Activated gamma-delta T cell treated with Interleukin-2 at 50 U/mL for 16 hours (primary cell): ENCODE data around the gene UVSSA.

Experiments used
- DNase-seq: peaks from one replicate; pipeline ENCODE4 v3.0.0-alpha.2; 2020

UVSSA gene

DNA sequence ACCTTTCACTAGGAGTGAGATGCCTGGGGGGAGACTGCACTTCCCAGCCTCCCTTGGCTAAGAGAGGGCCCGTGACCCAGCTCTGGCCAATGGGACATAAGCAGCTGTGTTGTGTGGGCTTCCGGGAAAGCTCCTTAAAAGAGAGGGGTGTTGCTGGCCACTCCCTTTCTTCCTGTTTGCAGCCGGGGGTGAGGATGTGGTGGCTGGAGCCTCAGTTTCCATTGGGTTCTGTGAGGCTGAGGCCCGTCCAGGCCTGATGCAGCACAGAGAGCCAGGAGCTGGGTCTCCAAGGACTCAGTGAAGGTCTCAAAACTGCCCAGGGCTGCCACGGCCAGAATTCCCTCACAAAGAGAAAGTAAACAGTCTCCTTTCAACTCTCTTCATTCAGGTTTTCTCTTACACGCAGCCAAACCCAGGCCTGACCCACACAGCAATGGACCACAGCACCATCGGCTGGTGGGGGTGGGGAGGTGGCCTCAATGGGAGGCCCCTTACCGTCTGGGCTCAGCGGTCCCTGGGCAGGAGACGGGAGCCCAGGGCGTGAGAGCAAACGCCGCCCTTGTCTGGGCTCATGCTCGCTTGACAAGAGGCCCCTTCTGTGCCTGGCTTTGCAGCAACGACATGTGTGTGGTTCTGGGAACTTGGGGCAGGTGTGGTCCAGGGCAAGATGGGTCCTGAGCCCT lies 52.6 kb downstream of the UVSSA start:
- no peak for DNase-seq

DNA sequence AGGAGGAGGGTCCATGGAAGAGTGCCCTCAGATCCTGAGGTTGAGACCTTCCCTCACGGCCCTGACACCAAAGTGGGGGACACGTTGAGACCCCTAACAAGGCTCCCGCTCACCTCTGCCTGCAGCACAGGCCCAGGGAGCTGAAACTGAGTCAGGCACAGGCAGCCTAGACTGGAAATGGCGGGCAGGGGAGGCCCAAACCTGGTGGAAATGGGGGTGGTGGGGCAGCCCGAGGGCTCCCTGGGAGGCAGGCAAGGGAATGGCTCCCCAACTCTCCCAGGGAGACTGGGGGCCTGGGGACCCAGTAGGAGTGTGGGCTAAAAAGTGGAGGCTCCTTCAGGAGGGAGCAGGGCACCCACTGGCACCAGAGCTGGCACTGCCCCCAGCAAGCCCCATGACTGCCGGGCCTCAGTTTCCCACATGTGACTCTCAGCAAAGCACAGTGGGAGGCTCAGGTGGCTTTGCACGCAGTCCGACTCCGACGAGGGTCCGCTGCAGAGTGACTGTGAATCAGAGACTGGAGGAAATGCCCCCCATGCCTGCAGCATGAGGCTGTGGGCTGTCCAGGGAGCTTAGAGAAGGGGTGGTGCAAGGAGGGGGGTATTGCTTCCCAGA lies 53.3 kb downstream of the UVSSA start:
- peak; percentile 2 for DNase-seq

DNA sequence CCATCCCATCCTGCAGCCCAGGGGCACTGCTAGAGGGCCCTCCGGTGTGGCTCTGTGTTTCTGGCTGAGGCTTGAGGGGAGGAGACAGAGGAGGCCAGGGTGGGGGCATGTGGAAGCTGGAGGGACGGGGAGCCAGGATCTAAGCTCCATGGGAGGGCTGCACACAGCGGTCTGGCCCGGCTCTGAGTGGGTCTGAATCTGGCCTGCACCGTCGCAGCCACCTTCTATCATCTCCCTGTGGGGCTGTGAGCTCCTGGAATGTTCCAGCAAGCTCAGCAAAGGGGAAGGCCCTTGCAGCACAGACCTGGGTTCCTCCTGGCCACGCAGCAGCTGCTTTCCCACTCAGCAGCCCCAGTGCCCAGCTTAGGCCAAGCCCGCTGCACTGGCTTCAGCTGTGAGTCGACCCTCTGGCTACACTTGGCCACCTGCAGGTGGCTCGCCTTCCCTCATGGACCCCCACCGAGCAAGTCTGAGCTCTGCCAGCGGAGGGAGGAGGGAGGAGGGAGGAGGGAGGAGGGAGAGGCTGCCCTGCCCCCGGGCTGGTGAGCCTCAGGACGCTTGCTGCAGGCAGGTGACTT lies 53.9 kb downstream of the UVSSA start:
- peak; percentile 2 for DNase-seq

DNA sequence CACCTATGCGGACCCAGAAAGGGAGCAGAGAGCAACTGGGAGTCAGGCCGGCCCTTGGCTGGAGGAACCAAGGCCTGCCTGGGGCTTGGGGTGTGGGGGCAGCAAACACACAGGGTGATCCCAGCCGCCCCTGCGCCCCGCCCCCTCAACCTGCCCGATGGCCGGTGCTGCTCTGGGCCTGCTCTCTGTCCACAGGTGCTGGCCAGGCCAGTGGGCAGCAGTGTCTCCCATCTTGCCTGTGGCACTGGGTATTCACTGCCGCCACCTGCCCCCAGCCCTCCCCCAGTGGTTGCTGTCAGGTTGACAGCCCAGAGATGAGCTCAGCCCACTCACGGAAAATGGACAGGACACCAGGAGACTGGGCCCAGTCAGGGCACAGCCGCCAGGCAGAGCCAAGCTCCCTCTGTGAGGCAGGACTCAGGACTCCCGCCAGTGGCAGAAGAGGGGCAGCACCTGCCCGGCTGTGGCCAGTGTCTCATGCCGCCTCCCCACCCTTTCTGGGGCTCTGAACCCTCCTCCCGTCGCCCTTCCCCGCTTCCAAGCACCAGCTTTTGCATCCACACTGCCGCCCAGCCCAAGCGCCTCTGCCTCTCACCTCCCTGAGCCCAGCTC lies 54.5 kb downstream of the UVSSA start:
- DNase-seq, result peak; percentile 2

DNA sequence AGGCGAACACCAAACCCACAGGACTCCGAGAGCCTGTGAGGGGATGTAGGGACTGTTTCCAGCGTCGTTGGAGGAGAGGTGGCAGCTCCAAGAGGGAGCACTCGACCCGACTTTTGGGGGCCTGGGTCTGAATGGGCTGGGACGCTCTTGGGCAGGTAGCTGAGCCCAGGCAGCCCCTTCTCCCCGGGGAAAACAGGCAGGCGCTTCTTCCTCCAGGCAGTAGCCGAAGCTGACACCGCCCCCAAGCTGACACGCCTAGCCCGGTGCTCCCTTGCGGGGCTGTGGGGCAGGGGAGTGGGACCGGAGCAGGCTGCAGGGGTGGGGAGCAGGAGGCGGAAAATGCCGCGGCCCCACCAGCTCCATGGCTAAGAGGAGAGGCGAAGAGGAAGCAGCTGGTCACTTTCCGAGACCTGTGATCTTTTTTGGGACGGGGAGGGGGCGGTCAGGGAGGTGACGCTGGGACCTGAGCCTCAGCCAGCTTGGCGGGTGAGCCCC lies 55.1 kb downstream of the UVSSA start:
- DNase-seq, result peak; percentile 2

DNA sequence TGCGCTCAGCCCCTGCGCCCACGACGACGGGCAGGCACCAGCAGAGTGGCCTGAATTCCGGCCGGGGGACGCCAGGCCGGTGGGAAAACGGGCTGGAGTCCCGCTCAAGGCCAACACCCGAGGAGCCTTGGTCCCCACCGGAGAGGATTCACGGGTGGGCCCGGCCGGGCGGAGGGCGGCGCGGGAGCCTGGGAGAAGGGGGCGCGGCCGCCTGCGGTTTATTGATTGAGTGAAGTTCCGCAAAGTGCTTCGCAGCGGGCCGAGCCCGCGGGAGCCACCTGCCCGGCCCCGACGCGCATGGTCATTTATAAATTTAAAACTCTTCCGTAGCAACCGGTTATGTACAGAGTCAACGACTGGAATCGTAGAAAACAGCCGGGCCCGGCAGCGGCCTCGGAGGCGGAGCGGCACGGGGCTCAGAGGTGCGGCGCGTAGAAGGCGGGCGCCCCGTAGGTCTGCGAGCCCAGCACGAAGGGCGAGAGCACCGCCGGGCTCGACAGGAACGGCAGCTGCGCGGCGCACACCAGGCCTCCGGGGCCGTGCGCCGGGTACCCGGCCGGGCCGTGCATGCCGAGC lies 55.6 kb downstream of the UVSSA start:
- peak; percentile 1 for DNase-seq

DNA sequence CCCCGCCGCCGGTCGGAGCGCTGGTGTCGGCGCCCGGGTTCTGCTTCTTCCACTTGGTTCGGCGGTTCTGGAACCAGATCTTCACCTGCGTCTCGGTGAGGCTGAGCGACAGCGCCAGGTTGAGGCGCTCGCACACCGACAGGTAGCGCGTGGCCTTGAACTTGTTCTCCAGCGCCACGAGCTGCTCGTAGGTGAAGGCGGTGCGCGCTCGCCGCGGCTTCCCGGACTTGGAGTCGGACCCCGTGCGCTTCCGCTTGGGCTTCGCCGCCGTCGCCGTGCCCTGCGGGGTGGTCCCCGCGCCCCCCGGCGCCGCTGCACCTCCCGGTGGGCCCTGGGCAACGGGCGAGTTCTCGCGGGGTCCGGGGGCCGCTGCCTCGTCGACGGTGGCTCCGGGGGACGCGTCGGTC lies 56.2 kb downstream of the UVSSA start:
- no peak for DNase-seq

DNA sequence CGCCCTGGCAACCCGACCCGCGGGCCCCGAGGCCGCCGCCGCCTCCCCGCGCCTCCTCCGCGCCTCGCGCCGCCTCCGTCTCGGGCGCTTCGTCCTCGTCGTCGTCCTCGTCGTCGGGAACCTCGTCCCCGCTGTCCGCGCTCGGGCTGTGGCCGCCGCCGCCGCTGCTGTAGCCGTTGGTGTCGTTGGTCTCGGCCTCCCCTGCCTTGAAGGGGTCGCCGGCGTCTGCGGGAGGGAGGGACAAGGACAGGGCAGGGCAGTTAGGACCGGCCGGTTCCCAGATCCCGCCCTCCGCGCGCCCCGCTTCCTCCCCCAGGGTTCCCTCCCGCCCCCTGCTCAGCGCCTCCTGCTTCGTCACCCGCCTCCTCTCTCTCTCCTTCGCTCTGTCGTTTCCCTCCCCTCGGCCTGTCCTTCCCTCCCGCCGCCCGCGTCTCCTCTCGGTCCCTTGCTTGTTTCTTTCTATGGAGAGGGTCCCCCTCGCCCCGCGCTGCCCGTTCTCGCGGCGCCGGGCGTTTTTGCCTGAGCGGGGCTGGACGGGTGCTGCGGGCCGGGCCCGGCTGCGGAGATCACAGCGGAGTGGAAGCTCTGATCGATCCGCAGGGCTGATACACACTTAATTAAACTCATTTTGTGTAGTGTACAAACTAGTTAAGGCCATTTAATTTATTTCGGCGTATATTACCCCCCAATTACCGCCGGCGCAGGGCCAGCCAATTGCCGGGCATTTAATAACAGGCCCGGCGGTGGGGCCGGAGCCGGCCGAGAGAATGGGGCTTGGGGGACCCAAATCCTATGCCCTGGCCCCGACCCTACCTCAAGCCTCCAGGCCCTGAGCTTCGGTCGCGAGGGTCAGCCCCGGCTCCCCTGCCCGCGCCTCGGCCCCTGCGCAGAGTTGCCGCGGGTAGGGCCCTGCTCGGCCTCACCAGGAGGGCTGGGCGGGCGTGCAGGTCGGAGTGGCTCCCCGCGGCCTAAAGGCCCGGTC lies 56.9 kb downstream of the UVSSA start:
- peak; percentile 3 for DNase-seq

DNA sequence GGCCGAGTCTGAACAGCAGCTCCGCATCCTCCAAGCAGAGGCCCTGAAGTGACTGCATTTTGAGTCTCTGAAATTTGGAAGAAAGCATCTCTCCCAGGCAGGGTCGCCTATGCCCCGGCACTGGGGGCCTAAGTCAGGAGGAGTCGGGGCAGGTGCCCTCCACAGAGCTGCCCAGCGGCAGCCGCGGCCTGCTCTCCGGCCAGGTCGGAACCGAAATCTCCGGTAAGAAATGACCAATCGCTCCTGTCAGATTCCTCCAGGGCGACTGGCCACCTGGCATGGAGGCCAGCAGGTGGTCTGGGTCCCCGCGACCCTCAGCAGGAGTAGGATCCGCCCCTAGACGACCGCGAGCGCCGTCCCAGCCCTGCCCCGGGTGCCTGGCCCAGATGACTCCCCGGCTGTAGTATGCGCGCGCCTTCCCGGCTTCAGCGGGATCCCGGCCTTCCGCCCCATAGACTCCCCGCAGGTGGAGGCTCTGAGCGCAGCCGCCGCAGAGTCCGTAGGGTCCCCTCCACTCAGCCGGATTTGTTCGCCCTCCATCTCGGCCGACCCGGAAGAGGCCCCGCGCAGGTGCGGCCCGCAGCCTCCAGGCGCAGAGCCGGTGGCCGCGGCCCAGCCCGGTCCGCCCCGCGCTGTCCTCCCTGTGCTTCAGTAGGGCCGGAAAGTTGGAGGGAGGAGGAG lies 57.7 kb downstream of the UVSSA start:
- peak; percentile 2 for DNase-seq

DNA sequence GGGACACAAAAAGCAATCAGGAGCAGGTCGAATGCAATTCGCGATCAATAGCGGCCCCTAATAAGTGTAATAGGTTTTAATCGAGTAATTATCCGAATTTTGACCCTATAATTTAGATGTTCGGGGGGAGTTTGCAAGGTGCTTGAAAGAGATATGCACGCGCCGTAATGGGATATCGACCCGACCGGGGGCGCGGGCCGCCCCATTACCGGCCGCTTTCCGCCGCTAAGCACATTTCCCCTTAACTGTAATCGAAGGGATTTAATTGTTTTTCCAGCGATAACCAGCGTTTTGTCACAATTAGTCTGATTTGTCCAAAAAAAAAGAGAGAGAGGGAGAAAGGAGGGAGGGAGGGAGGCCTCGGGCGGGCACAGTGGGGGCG lies 58.2 kb downstream of the UVSSA start:
- DNase-seq, result no peak

DNA sequence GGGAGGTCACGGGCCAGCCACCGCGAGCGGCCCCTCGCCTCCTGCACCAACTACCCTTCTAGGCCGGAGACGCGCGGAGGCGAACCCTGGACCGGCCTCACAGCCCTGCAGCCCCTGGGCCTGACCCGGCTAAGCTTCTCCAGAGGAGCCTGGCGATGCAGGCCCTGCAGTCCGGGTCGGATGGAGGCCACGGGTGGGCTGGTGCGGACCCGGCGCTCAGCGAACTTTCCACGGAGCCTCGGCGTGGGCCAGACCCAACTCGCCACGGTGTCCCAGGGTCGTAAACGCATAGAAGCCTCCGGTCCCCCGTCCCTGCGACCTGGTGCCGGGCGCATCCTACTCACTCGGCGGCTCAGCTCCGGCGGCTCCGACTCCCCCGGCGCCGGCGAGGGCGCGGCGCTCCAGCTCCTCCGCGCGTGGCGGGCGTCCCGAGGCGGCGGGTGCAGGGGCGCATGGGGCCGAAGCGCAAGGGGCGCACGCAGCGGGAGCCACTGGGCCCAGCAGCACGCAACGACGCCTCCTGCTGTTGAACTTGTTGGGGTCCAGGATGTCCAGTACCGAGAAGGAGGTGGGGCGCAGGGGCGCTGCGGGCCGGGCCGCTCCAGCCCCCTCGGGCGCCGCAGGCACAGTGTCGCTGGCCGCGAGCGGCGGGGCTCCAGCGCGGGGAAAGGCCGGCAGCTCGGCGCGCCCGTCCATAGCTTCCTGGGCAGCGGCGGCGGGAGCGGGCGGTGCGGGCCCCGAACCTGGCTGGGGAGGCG lies 58.8 kb downstream of the UVSSA start:
- DNase-seq, result peak; percentile 1

DNA sequence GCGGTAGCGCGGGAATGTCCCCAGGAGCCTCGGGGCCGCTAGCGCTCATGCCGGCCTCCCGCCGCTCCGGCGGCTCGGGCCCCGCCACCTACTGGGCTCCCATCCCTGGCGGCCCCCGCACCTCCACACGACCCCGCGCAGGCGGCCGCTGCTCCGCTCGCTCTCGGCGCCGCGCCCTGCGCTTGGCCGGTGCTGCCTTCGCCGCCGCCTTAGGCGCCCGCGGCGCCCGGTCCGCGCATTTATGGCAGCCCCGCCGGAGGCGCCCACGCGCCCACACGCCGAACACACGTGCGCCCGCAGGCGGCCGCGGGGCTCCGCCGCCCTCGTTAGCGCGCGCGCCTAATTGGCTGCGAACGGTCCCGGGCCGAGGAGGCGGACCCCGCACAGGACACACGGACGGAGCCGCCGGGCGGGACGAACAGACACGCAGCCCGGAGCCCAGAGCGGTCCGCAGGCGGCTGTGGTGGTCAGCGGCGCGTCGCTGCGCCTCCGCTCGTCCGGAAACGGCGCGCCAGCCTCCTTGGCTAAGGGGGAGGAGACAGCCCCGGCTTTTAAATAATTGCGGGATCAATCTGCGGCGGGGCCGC lies 59.5 kb downstream of the UVSSA start, which contains the start of gene NKX1-1:
Gene NKX1-1 (minus strand): TSS at position 49 of the 587 bp plus-strand sequence. CDS start 0 bp downstream, at position 49.
- no peak for DNase-seq

DNA sequence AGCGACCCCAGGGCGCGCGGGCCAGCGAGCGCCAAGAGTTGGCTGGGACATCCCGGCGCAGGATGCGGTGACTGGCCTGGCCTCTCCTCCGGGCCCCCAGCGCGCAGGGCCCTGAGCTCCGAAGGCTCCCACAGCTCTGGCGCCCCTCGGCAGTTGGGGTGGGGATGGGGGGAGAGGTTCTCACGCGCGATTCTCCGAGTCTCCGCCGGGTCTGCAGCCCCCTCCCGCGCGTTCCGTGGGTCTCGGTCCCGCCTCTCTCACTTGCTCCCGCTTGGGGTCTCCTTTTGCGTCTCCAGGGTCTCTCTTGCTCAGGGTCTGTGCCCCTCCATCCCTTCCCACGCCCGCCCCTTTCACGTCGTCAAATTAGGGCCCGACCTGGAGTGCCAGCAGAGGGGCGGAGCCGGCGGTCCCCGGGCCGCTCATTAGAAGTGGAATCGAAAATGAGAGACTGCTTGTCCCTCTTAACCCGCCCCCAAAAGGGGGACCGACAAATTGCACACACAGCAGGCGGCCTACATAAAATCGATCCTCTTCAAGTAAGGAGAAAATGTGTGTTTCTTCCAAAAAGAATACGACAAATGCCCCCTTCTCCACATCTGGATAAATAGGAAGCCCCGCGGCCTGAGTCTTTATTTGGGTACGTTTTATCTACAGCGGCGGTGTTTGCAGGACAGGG lies 60.1 kb downstream of the UVSSA start:
- peak; percentile 2 for DNase-seq

DNA sequence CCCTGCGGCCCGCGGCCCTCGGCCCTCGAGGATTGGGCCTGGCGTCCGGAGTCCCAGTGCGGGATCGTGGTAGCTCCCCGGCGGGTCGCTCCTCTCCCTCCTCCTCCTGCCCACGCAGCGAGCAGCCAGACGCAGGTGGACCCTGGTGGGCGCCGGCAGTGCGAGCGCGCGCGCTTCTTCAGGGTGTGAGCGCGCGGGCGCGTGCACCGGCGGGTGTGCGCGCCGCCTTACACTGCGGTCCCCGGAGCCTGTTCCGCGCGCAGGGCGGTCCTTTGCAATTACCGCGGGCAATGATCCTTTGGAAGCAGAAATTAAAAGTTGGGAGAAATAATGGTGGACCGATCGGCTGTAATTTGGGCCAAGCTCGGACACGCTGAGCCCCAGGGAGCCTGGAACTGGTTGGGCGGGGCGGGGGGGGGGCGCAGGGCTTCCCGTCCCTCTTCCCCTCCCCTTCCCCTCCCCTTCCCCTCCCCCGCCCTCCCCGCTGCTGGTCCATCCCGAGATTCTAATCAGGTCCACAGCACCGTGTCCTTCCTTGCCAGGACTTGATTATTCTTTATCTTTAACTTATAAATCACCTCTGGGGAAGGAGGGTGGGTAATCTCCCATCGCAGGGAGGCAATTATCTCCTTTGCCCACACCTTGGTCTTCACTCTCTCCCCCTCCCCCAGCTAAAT lies 60.8 kb downstream of the UVSSA start:
- DNase-seq, result peak; percentile 1

DNA sequence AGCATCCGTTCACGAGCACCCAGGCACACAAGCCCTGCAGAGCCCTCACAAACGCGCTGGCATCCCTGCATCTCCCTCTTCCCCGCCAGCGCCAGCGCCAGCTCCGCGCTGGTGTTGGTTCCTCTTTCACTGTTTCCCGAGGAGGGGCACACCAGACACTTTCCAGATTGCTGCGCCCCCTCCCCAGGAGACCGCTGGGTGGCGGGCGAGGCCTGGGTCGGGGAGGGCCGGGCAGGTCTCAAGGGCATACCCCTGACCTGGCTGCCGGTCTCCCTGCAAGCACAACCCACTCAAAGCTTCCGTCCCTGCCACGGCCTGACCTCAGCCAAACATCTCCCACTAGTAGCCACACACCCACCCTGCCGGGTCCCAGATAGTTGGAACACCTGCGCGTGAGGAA lies 61.4 kb downstream of the UVSSA start:
- peak; percentile 2 for DNase-seq

DNA sequence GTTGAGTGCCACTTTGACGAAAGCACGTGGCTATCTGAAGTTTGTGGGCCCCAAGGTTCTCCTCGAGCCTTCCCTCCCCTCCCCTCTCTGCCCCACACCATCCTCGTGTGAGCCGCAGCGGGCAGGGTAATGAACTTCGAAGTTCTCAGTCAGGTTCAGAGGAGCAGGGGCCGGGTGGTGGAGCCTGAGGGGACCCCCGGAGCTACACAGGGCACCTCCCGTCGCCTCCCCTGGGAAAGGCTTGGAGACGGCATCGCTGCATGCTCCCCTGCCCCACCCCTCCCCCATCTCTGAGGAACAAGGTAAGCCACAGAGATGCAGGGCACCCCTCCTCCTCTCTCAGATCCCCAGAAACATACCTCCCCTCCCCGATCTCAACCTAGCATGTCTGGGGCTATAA lies 62.1 kb downstream of the UVSSA start:
- peak; percentile 0 for DNase-seq

DNA sequence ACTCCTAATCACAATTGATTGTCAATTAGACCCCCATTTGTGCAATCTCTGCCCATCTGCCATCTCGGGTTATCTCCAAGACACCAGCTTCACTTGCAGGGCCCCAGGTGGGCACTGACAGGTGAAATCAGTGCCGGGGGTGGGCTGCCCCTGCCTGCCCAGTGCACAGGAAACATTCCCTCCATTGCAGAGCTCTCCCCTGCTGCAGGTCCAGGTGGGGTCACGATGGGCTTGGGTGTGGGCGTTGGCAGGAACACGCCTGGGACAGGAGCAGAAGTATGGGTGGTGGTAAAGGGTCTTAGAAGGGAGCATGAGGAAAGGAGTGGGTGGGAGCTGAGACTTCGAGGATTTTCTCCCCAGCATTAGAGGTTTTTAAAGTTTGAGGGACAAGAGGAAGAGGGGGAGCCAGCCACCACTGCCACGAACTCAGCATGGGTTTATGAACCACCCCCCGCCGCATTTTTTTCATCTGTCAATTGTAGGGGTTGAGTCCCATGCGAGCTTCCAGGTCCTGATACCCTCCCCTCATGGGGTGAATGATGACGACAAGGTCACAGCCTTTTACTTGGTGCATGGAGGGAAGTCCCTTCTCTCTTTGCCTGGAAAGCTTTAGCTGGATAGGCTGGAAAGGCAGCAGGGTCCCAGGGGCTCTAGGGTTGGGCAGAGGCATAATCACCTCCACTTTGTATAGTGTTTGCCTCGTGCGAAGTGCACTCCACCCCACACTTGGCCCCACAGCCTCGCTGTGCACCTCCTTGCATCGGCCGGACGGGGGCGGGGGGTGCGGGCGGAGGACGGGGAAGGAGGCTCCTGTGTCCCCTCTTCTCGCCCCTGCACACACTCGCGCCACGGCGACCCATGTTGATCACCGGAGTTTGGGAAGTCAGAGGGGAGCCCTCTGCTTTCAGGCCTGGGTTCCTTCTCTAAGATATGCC lies 62.8 kb downstream of the UVSSA start:
- DNase-seq, result peak; percentile 1
